ENCODE results near the gene DSCAML1. TPM values are rescaled to one million over a fixed set of nuclear protein-coding genes. Genes with fewer than 3 reads are reported as not detected.
A peak's percentile ranks its signal among the peaks of the same experiment; 100 is the strongest.

Gene DSCAML1
- total RNA-seq, 1 donor from 2014 or later, result 1.3 TPM

DNA sequence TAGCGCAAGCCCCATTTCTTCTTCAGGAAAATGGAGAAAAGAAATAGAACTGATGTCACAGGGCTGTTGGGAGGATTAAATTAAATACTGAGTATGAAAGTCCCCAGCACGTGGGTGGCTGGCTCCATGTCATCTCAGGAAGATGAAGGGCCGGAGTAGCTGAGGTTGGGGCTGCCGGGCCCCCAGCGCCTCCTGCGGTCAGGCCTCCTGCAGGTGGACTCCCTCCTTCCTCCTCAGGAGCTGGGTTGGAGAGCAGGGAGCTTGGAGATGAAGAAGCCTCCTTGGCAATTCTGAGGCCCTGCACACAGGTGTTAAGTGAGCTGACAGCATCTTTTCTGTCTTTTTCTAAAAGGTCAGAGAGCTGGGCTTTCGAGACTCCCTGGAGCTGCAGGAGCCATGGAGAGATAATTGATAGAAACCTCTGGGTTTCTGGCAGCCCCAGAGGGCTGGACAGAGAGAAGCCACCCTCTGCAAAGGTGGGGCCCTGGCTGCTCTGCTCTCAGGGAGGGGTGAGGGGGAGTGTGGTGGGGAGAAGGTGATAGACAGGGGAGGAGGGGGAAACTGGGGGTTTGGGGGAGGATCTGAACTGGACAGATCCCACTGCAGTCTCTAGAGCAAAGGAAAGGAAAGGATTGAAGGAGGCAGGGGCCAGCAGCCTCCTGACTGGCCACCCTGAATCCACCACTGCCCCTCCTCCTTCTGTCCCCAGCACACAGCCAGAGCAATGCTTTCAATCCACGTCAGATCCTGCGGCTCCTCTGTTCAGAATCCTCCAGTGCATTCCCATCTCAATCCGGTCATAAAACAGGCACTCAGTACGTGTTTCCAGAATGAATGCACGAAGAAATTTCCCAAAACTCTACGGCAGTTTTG lies 258.5 kb downstream of the DSCAML1 start:
- H3K9me3 ChIP-seq, result no peaks in the 10 kb centered on the region
- H3K4me1 ChIP-seq, result no peaks in the 10 kb centered on the region
- H3K4me3 ChIP-seq, result no peak overlapping the region
- no peaks in the 10 kb centered on the region for H3K27me3 ChIP-seq
- no peak overlapping the region for H3K27ac ChIP-seq
- no peak for ATAC-seq
- H3K36me3 ChIP-seq, result no peaks in the 10 kb centered on the region
- TF ChIP-seq, protein P1, sequence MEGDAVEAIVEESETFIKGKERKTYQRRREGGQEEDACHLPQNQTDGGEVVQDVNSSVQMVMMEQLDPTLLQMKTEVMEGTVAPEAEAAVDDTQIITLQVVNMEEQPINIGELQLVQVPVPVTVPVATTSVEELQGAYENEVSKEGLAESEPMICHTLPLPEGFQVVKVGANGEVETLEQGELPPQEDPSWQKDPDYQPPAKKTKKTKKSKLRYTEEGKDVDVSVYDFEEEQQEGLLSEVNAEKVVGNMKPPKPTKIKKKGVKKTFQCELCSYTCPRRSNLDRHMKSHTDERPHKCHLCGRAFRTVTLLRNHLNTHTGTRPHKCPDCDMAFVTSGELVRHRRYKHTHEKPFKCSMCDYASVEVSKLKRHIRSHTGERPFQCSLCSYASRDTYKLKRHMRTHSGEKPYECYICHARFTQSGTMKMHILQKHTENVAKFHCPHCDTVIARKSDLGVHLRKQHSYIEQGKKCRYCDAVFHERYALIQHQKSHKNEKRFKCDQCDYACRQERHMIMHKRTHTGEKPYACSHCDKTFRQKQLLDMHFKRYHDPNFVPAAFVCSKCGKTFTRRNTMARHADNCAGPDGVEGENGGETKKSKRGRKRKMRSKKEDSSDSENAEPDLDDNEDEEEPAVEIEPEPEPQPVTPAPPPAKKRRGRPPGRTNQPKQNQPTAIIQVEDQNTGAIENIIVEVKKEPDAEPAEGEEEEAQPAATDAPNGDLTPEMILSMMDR (IDR thresholded peaks at IDR 0.05), result no peak
- intact Hi-C loops (cut with DNase I), result no loop called here
- no peak for DNase-seq

DNA sequence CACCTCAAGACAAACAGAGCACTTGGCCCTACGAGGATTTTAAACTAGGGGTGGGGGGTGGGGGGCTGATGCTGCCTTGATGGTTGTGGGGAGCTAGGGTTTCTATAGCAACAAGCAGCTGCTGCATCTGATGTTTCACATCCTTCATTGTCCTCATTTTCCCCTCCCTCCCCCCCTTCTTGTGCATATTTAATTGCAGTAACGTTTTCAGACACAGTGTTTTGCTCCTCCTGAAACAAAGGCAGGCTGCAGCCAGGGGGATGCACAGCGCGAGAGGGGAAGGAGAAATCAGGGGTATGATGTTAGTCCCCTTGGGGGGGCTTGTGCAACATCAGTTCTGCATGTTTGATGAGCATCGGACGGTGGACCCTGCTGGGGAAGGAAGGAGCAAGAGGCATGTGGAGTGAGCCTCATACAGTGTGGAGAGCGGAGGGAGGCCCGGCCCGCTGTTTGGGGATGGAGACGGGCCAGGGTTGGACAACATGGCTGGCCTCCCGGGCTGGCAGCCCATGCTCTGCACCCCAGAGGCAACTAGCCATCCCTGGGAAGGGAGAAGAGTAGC lies 261.1 kb downstream of the DSCAML1 start:
- DNase-seq (no peak), ATAC-seq (no peak)
- Histone ChIP-seq H3K4me1 (no peaks in the 10 kb centered on the region), H3K4me3 (no peak overlapping the region), H3K36me3 (no peaks in the 10 kb centered on the region), H3K27me3 (no peaks in the 10 kb centered on the region), H3K27ac (no peak overlapping the region), H3K9me3 (no peaks in the 10 kb centered on the region)
- TF ChIP-seq, protein P1 (IDR thresholded peaks at IDR 0.05), result no peak
- intact Hi-C loops (cut with DNase I), result no loop called here

- Histone ChIP-seq H3K9me3 (no peaks in the 10 kb centered on the region), H3K27me3 (no peaks in the 10 kb centered on the region), H3K27ac (no peak overlapping the region), H3K4me1 (no peaks in the 10 kb centered on the region), H3K36me3 (no peaks in the 10 kb centered on the region), H3K4me3 (no peak overlapping the region)
- ATAC-seq, result peak; percentile 83
- DNase-seq, result no peak
- intact Hi-C loops (cut with DNase I), result no loop called here
- TF ChIP-seq, protein P1 (IDR thresholded peaks at IDR 0.05), result no peak
Observed at GRCh38 chr11:117535201-117535849, 261.7 kb downstream of the DSCAML1 start.

GRCh38 chr11:117532568-117532967 lies 264.4 kb downstream of the DSCAML1 start:
- DNase-seq (no peak), ATAC-seq (no peak)
- no peak overlapping the region for H3K4me3 ChIP-seq
- intact Hi-C loops (cut with DNase I), result no loop called here
- no peaks in the 10 kb centered on the region for H3K4me1 ChIP-seq
- no peak overlapping the region for H3K27ac ChIP-seq
- TF ChIP-seq, protein P1 (IDR thresholded peaks at IDR 0.05), result no peak
- H3K27me3 ChIP-seq, result no peaks in the 10 kb centered on the region
- H3K36me3 ChIP-seq, result no peaks in the 10 kb centered on the region
- no peaks in the 10 kb centered on the region for H3K9me3 ChIP-seq

DNA sequence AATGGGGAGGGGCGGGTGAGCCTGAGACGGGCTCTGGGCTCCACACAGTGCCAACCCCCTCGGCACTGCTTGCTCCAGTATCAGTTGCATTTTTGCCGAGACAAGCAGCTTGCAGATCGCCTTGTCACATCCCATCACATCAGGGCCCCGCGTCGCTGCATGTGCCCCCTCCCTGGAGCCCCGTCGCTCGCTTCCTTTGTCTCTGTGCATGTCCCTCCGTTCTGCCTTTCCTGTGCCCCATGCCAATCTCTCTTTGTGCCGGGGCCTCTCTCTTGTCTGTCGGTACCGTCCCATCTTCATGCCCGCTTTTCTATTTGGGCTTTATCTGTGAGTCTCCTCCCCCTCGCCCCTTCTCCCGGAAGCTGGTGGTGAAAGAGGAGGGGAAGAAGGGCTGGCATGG lies 267.2 kb downstream of the DSCAML1 start:
- Histone ChIP-seq H3K27ac (no peak overlapping the region), H3K4me1 (no peaks in the 10 kb centered on the region), H3K27me3 (no peaks in the 10 kb centered on the region), H3K9me3 (no peaks in the 10 kb centered on the region), H3K4me3 (no peak overlapping the region), H3K36me3 (no peaks in the 10 kb centered on the region)
- ATAC-seq, result no peak
- TF ChIP-seq, protein P1 (IDR thresholded peaks at IDR 0.05), result no peak
- DNase-seq, result no peak
- intact Hi-C loops (cut with DNase I), result no loop called here
